Psoas muscle (tissue), 8 donors: Measurements from ENCODE around the gene USP37. TPM values are rescaled to one million over a fixed set of nuclear protein-coding genes. Genes with fewer than 3 reads are reported as not detected.
A peak's percentile ranks its signal among the peaks of the same experiment; 100 is the strongest.

Experiments used
- ATAC-seq, 4 donors: fragments of 200-7000 bp; cut with Tn5 transposase; one replicate each; pipeline ENCODE4 v1.9.1; 2020; ENCODE audit warnings: moderate library complexity in 3 of 4, mild to moderate bottlenecking in 2 of 4
- DNase-seq, 2 donors: peaks; one replicate each; pipeline ENCODE4 v3.0.0-alpha.2; 2020
- H3K27ac ChIP-seq: fragments of 200-600 bp; one replicate; pipeline ENCODE4 v1.8.0; 2022
- H3K27me3 ChIP-seq, 3 donors: fragments of 200-600 bp in 1 of 3; one replicate each; pipeline versions ENCODE4 v1.6.1 to v1.8.0; 2013 to 2022; ENCODE audit warnings: low read length in 2 of 3, mild to moderate bottlenecking in 2 of 3, moderate library complexity in 1 of 3; ENCODE audit not compliant: insufficient read depth in 3 of 3
- H3K36me3 ChIP-seq, 2 donors: fragments of 200-600 bp in 1 of 2; one replicate each; pipeline versions ENCODE4 v1.6.1 to v1.8.0; 2013 to 2022; ENCODE audit warnings: low read depth in 1 of 2, mild to moderate bottlenecking in 1 of 2, moderate library complexity in 1 of 2; ENCODE audit not compliant: insufficient read depth in 1 of 2
- H3K4me1 ChIP-seq: fragments of 200-600 bp; one replicate; pipeline ENCODE4 v1.8.0; 2022
- H3K4me3 ChIP-seq: fragments of 200-600 bp; one replicate; pipeline ENCODE4 v1.8.0; 2022; ENCODE audit warnings: mild to moderate bottlenecking
- H3K9me3 ChIP-seq: fragments of 200-600 bp; one replicate; pipeline ENCODE4 v1.8.0; 2022
- WGBS, 3 donors: extraction: QIAGEN DNeasy Blood & Tissue Kit; methylation state at CpG; one replicate each; pipeline versions ENCODE4 v1.1.6 to v1.1.7; 2013; 5-methylcytosine and 5-hydroxymethylcytosine counted together
- intact Hi-C, 2 donors: fragments of 100-400 bp; cut with DNase I; formaldehyde crosslinking; loops; one replicate each; pipeline versions ENCODE4 v1.11.0 to v1.14.2; 2022
- polyA plus RNA-seq, 3 donors: library from polyadenylated mRNA; stranded (reverse); fragments of 200-250 nt; gene quantifications; one replicate each; pipeline ENCODE4 v1.2.3, GENCODE V29; 2013
- total RNA-seq, 4 donors: library from RNA; stranded (reverse); fragmentation: NEBNext Ultra II Directional in 2 of 4; extraction: Animal tissue kit (Norgen Biotek cat#: 25700) in 2 of 4; gene quantifications; one replicate each; pipeline versions ENCODE4 v1.2.1 to v1.2.4, GENCODE V29; 2021 to 2023
- TF ChIP-seq, protein P1 (sequence below): fragments of 200-600 bp; IDR thresholded peaks from one replicate; pipeline ENCODE4 v1.8.0; 2022; ENCODE audit warnings: antibody characterized with exemption
- donor health status: healthy with polysubstance abuse.
- donor health status: DM: no; HTN: no; CAD: no; lungs with moderate emphysema.
- donor health status: Bipolar disorder and iron deficiency.
- donor health status: healthy.
- donor health status: DM: yes; HTN: yes; CAD: no.
- donor health status: DM: no; HTN: no; CAD: no.
- donor health status: DM: no; HTN: no; CAD: no.
- donor health status: DM: yes; HTN: yes; CAD: no.

Gene USP37
- total and polyA plus RNA-seq, 7 donors, result 2.1 to 10.0 (median 6.3) TPM

DNA sequence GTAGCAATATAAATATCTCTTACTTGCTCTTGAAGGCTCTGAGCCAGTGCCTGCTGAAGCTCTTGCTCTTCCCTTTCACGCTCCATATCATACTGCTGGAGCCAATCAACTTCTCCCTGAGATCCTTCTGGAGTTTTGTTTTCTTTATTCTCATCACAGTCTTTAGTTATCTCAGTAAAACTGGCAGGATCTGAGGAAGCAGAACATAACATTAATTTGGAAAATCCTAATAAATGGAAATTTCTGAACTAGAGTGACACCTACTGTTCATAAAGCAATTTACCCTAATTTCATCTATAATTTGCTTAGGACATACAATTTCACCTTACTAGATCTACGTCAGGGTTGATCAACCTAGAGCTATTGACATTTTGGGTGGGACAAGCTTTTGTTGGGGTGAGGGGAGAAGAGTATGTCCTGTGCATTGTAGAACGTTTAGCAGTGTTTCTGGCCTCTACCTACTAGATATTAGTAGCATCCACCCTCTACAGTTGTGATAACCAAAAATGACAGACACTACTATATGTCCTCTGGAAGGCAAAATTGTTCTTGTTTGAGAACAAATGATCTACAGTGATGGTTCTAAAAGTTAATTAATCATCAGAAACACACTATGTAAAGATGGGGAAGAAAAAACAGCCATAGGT, 102.0 kb downstream of the USP37 start:
- peak in 1 of 4 donors; percentile 45 for ATAC-seq
- H3K27ac ChIP-seq, result no peak overlapping the region

DNA sequence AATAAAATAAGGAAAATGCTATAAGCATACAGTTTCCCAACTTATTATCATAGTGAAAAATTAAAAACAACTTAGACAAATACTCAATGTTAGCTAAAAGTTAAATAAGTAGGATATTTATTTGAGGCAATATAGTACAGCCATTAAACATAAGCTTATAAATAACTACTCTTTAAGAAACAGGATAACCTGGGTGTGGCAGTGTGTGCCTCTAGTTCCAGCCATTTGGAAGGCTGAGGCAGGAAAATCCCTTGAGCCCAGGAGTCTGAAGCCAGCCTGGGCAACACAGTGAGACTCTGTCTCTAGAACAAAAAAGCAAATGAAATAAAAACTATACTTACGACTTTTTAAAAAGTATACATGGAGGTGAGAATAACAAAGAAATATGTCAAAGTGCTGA, 109.6 kb downstream of the USP37 start:
- Histone ChIP-seq H3K36me3 (peaks cover 10 to 72% of the 10 kb centered on the region in 2 donors), H3K4me3 (no peak overlapping the region), H3K27me3 (no peaks in the 10 kb centered on the region), H3K27ac (peak overlapping the region; percentile 32), H3K4me1 (peaks cover 6% of the 10 kb centered on the region), H3K9me3 (no peaks in the 10 kb centered on the region)
- ATAC-seq, result peak in 1 of 4 donors; percentile 65
- TF ChIP-seq, protein P1, sequence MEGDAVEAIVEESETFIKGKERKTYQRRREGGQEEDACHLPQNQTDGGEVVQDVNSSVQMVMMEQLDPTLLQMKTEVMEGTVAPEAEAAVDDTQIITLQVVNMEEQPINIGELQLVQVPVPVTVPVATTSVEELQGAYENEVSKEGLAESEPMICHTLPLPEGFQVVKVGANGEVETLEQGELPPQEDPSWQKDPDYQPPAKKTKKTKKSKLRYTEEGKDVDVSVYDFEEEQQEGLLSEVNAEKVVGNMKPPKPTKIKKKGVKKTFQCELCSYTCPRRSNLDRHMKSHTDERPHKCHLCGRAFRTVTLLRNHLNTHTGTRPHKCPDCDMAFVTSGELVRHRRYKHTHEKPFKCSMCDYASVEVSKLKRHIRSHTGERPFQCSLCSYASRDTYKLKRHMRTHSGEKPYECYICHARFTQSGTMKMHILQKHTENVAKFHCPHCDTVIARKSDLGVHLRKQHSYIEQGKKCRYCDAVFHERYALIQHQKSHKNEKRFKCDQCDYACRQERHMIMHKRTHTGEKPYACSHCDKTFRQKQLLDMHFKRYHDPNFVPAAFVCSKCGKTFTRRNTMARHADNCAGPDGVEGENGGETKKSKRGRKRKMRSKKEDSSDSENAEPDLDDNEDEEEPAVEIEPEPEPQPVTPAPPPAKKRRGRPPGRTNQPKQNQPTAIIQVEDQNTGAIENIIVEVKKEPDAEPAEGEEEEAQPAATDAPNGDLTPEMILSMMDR, result no peak
- 70 to 87% (median 74%) methylated on average over 1 of the region's 1 CpG for WGBS, 3 donors
- DNase-seq, result no peak
- intact Hi-C loops, result no loop called here

More for the DNA sequence above, 102.0 kb downstream of the USP37 start:
- no peaks in the 10 kb centered on the region for H3K9me3 ChIP-seq
- intact Hi-C loops, result loop anchor here (2.0 to 10.0 kb wide), 4 partner anchors 59 to 279 kb away; partner anchors contain the start of gene TMBIM1 (in 2 of the 2)
- TF ChIP-seq, protein P1, result peak; percentile 47
- 42 to 59% (median 46%) methylated on average over 3 of the region's 3 CpGs for WGBS, 3 donors
- no peak overlapping the region for H3K4me3 ChIP-seq
- DNase-seq, result no peak
- no peaks in the 10 kb centered on the region for H3K27me3 ChIP-seq
- H3K4me1 ChIP-seq, result no peaks in the 10 kb centered on the region
- H3K36me3 ChIP-seq, result peaks cover 3 to 45% of the 10 kb centered on the region in 2 donors

DNA sequence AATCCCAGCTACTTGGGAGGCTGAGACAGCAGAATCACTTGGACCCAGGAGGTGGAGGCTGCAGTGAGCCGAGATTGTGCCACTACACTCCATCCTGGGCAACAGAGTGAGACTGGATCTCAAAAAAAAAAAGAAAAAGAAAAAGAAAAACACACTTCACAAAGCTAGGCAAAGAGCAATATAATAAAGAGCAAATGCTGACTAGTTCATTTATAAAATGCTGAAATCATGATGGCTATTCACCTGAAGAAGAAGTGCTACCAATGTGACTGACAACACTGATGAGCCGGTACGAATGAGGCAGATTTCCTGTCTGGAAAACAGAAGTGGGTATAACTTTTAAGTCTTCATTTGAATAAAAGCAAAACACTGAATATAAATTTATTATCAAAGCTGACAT, 111.3 kb downstream of the USP37 start:
- peaks cover 7 to 73% of the 10 kb centered on the region in 2 donors for H3K36me3 ChIP-seq
- ATAC-seq (no peak), DNase-seq (no peak)
- H3K27me3 ChIP-seq, result no peaks in the 10 kb centered on the region
- peaks cover 6% of the 10 kb centered on the region for H3K4me1 ChIP-seq
- no peak overlapping the region for H3K4me3 ChIP-seq
- WGBS, 3 donors, result 94 to 97% (median 95%) methylated on average over 3 of the region's 3 CpGs
- H3K9me3 ChIP-seq, result no peaks in the 10 kb centered on the region
- intact Hi-C loops, result no loop called here
- TF ChIP-seq, protein P1, result no peak
- no peak overlapping the region for H3K27ac ChIP-seq

DNA sequence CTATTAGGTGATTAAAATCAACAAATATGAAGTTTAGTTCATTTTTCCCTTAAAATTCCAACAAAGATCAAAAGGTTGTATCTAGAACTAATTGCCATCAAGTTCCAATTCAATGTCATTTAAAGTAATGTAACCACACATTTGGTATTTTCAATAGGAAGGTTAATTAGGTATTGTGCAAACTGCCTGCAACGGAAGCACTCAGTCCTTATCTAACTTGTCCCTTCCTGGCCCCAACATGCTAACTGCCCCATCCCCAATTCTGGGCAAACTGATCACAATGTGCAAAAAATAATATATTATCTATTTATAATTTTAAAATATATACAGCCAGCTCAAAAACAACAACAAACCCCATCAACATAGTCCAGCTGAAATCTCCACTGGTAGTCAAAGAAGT, 116.1 kb downstream of the USP37 start:
- 79 to 94% (median 86%) methylated on average over 1 of the region's 1 CpG for WGBS, 3 donors
- no peak for DNase-seq
- peaks cover 3 to 72% of the 10 kb centered on the region in 2 donors for H3K36me3 ChIP-seq
- H3K9me3 ChIP-seq, result no peaks in the 10 kb centered on the region
- no peak overlapping the region for H3K27ac ChIP-seq
- TF ChIP-seq, protein P1, result no peak
- no peak for ATAC-seq
- no peak overlapping the region for H3K4me3 ChIP-seq
- H3K27me3 ChIP-seq, result no peaks in the 10 kb centered on the region
- no peaks in the 10 kb centered on the region for H3K4me1 ChIP-seq
- intact Hi-C loops, result no loop called here

DNA sequence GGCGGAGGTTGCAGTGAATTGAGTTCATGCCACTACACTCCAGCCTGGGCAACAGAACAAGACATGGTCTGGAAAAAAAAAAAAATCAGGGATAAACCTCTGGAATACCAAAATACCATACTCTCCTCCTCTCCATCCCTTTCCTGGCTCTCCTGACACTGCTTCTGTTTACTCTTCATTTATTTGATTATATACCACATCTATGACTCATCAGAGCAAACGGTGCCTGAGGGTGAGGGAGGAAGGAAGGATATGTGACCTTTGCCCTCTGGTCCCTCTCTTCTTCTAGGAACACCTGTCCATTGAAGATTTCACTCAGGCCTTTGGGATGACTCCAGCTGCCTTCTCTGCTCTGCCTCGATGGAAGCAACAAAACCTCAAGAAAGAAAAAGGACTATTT, 119.2 kb downstream of the USP37 start:
- intact Hi-C loops, result no loop called here
- WGBS, 3 donors, result 55 to 63% (median 59%) methylated on average over 3 of the region's 3 CpGs
- no peaks in the 10 kb centered on the region for H3K9me3 ChIP-seq
- no peaks in the 10 kb centered on the region for H3K27me3 ChIP-seq
- no peak overlapping the region for H3K27ac ChIP-seq
- DNase-seq (no peak), ATAC-seq (no peak)
- TF ChIP-seq, protein P1, result no peak
- H3K4me1 ChIP-seq, result no peaks in the 10 kb centered on the region
- no peak overlapping the region for H3K4me3 ChIP-seq
- H3K36me3 ChIP-seq, result peaks cover 0 to 42% of the 10 kb centered on the region in 2 donors
